ENCODE results near the gene ILKAP. TPM values are rescaled to one million over a fixed set of nuclear protein-coding genes. Genes with fewer than 3 reads are reported as not detected.

ILKAP gene
- total and polyA plus RNA-seq, 2 experiments from 2014 or later, result 25.9 to 37.5 TPM

DNA sequence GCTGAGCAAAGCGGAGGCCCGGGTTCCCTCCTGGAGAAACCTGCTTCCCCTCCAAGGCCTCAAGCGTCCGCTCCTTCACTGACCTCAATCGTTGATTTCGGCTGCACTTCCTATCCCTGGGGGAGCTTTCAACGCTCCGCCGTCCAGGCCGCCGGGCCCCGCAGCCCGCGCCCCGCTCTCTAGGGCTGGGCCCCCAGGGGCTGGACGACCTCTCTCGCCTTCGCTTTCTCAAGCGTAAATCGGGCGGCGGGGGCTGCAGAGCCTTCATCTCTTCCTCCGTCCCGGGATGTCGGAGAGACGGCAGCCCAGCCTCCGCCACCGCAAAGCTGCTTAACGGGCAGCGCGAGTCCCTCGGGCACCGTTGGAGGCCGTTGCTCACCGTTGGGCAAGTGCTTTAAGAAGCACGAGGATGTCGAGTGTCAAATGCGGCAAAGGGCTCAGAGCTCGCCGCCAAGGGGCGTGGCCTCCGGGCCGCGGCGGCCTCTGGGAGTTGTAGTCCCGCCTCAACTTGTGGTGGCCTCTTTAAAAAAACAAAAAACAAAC, 27.8 kb upstream of the ILKAP start:
- H3K9me3 ChIP-seq (ENCODE audit: low read depth), result no peaks in the 10 kb centered on the region
- no peaks in the 10 kb centered on the region for H3K79me2 ChIP-seq
- H3K9me2 ChIP-seq (replicated peaks; ENCODE audit: insufficient read depth), result no peaks in the 10 kb centered on the region
- no peaks in the 10 kb centered on the region for H3K36me3 ChIP-seq (replicated peaks; ENCODE audit: insufficient read depth, low read depth)
- peak overlapping the region; percentile 100 for H3K4me2 ChIP-seq
- H3K27me3 ChIP-seq, result no peaks in the 10 kb centered on the region
- no peak overlapping the region for H3K27ac ChIP-seq
- TF ChIP-seq EZH2phosphoT487 (IDR thresholded peaks at IDR 0.05; ENCODE audit: low read depth, severe bottlenecking, unreplicated experiment) (no peak), EZH2 (IDR thresholded peaks at IDR 0.05; ENCODE audit: borderline replicate concordance) (no peak)
- H3K4me1 ChIP-seq (ENCODE audit: insufficient read depth), result peaks cover 13% of the 10 kb centered on the region
- peak overlapping the region; percentile 92 for H3K4me3 ChIP-seq
- peak overlapping the region; percentile 99 for H2AFZ ChIP-seq
- WGBS (ENCODE audit: low lambda C conversion rate, missing lambda C conversion rate), result 8% methylated on average over 40 of the region's 46 CpGs
- DNase-seq (ENCODE audit: low spot score), result peak; percentile 83
- no peaks in the 10 kb centered on the region for H4K20me1 ChIP-seq (ENCODE audit: insufficient read depth, poor library complexity, severe bottlenecking)

DNA sequence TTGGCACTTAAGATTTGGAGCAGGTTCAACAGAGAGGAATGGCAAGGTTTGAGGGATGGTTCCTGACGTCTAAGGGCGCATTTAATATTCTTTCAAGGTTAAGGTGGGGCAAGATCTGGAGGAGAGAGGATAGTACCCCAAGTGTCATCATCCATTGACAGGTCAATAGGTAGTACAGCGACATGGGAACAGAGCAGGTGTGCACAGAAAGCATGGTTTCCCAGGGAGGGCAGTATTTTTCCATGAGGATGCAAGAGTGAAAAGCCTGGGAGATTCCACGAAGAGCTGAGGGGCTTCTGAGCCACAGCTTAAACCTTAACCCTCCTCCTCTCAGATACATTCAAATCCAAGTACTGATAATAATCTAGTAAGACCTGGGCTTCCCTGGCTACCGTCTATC, 27.2 kb upstream of the ILKAP start:
- DNase-seq (ENCODE audit: low spot score), result no peak
- Histone ChIP-seq H4K20me1 (ENCODE audit: insufficient read depth, poor library complexity, severe bottlenecking) (no peaks in the 10 kb centered on the region), H3K27ac (no peak overlapping the region), H2AFZ (peak overlapping the region; percentile 99), H3K4me2 (peak overlapping the region; percentile 100), H3K9me2 (replicated peaks; ENCODE audit: insufficient read depth) (no peaks in the 10 kb centered on the region), H3K79me2 (no peaks in the 10 kb centered on the region), H3K4me3 (peak overlapping the region; percentile 92), H3K27me3 (no peaks in the 10 kb centered on the region), H3K4me1 (ENCODE audit: insufficient read depth) (peaks cover 13% of the 10 kb centered on the region), H3K36me3 (replicated peaks; ENCODE audit: insufficient read depth, low read depth) (no peaks in the 10 kb centered on the region), H3K9me3 (ENCODE audit: low read depth) (no peaks in the 10 kb centered on the region)
- TF ChIP-seq CTCF (IDR thresholded peaks at IDR 0.05; ENCODE audit: poor library complexity) (no peak), EZH2phosphoT487 (IDR thresholded peaks at IDR 0.05; ENCODE audit: low read depth, severe bottlenecking, unreplicated experiment) (no peak), EZH2 (IDR thresholded peaks at IDR 0.05; ENCODE audit: borderline replicate concordance) (no peak)
- WGBS (ENCODE audit: low lambda C conversion rate, missing lambda C conversion rate), result 71% methylated on average over 5 of the region's 5 CpGs

DNA sequence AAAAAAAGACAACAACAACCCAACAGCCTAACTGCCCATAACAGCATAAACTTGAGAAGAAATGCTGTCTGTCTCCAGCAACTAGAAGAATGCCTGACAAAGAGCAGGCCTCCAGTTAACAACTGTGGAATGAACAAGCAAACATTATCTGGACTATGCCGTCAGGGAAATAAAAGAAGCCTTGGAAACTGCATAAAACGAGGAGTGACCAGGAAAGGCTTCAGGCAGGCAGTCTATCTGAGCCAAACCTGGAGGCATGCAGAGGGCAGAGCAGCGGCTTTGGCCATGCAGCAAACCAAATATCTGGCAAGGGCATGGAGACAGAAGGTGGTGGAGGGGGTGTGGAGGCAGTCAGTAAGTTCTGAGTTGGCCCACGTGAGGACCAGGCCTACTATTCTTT, 25.2 kb upstream of the ILKAP start:
- Histone ChIP-seq H3K4me2 (no peak overlapping the region), H4K20me1 (ENCODE audit: insufficient read depth, poor library complexity, severe bottlenecking) (no peaks in the 10 kb centered on the region), H3K27me3 (no peaks in the 10 kb centered on the region), H3K36me3 (replicated peaks; ENCODE audit: insufficient read depth, low read depth) (no peaks in the 10 kb centered on the region), H3K79me2 (no peaks in the 10 kb centered on the region), H3K4me1 (ENCODE audit: insufficient read depth) (peaks cover 13% of the 10 kb centered on the region), H3K9me2 (replicated peaks; ENCODE audit: insufficient read depth) (no peaks in the 10 kb centered on the region), H3K27ac (peak overlapping the region; percentile 50), H2AFZ (no peak overlapping the region), H3K4me3 (no peak overlapping the region), H3K9me3 (ENCODE audit: low read depth) (no peaks in the 10 kb centered on the region)
- no peak for TF ChIP-seq EZH2 (IDR thresholded peaks at IDR 0.05; ENCODE audit: borderline replicate concordance)
- no peak for TF ChIP-seq EZH2phosphoT487 (IDR thresholded peaks at IDR 0.05; ENCODE audit: low read depth, severe bottlenecking, unreplicated experiment)
- no peak for TF ChIP-seq CTCF (IDR thresholded peaks at IDR 0.05; ENCODE audit: poor library complexity)
- DNase-seq (ENCODE audit: low spot score), result peak; percentile 58
- 31% methylated on average over 4 of the region's 4 CpGs for WGBS (ENCODE audit: low lambda C conversion rate, missing lambda C conversion rate)

GRCh38 chr2:238227587-238228032, 24.1 kb upstream of the ILKAP start:
- 81% methylated on average over 11 of the region's 11 CpGs for WGBS (ENCODE audit: low lambda C conversion rate, missing lambda C conversion rate)
- Histone ChIP-seq H3K79me2 (no peaks in the 10 kb centered on the region), H3K9me3 (ENCODE audit: low read depth) (no peaks in the 10 kb centered on the region), H4K20me1 (ENCODE audit: insufficient read depth, poor library complexity, severe bottlenecking) (no peaks in the 10 kb centered on the region), H3K36me3 (replicated peaks; ENCODE audit: insufficient read depth, low read depth) (no peaks in the 10 kb centered on the region), H3K27me3 (no peaks in the 10 kb centered on the region), H3K4me3 (no peak overlapping the region), H3K27ac (no peak overlapping the region), H3K4me2 (no peak overlapping the region), H3K9me2 (replicated peaks; ENCODE audit: insufficient read depth) (no peaks in the 10 kb centered on the region), H2AFZ (no peak overlapping the region), H3K4me1 (ENCODE audit: insufficient read depth) (peaks cover 13% of the 10 kb centered on the region)
- DNase-seq (ENCODE audit: low spot score), result no peak
- TF ChIP-seq CTCF (IDR thresholded peaks at IDR 0.05; ENCODE audit: poor library complexity) (no peak), EZH2phosphoT487 (IDR thresholded peaks at IDR 0.05; ENCODE audit: low read depth, severe bottlenecking, unreplicated experiment) (no peak), EZH2 (IDR thresholded peaks at IDR 0.05; ENCODE audit: borderline replicate concordance) (no peak)
